Liver (tissue), 9 donors: Measurements from ENCODE around the gene RUBCN. TPM values are rescaled to one million over a fixed set of nuclear protein-coding genes. Genes with fewer than 3 reads are reported as not detected.

ENCODE experiments used
- DNase-seq: peaks from one replicate; pipeline ENCODE4 v3.0.0-alpha.2; 2017; ENCODE audit warnings: low spot score
- H3K27ac ChIP-seq, 2 donors: one replicate each; pipeline ENCODE4 v1.7.0; 2013; ENCODE audit warnings: inconsistent platforms in 2 of 2, low read length in 2 of 2, control low read depth in 1 of 2, low read depth in 1 of 2, mild to moderate bottlenecking in 1 of 2
- H3K27me3 ChIP-seq, 4 donors: one replicate each; pipeline versions ENCODE4 v1.6.1 to v1.7.0; 2013; ENCODE audit warnings: low read length in 3 of 4, inconsistent platforms in 1 of 4, mild to moderate bottlenecking in 1 of 4, moderate library complexity in 1 of 4; ENCODE audit not compliant: control insufficient read depth in 4 of 4, insufficient read depth in 4 of 4
- H3K36me3 ChIP-seq, 4 donors: one replicate each; pipeline versions ENCODE4 v1.6.1 to v1.7.0; 2013; ENCODE audit warnings: low read length in 3 of 4, mild to moderate bottlenecking in 3 of 4, low read depth in 1 of 4, moderate library complexity in 1 of 4; ENCODE audit not compliant: control insufficient read depth in 4 of 4, insufficient read depth in 3 of 4
- H3K4me1 ChIP-seq, 4 donors: one replicate each; pipeline versions ENCODE4 v1.6.1 to v1.7.0; 2013; ENCODE audit warnings: low read length in 3 of 4, mild to moderate bottlenecking in 3 of 4, moderate library complexity in 1 of 4; ENCODE audit not compliant: control insufficient read depth in 4 of 4, insufficient read depth in 4 of 4
- H3K4me3 ChIP-seq, 3 donors: one replicate each; pipeline versions ENCODE4 v1.6.1 to v1.7.0; 2013; ENCODE audit warnings: low read length in 3 of 3, control low read depth in 1 of 3, low read depth in 1 of 3, mild to moderate bottlenecking in 1 of 3
- H3K9ac ChIP-seq, 2 donors: one replicate each; pipeline ENCODE4 v1.7.0; 2013; ENCODE audit warnings: low read length in 2 of 2, mild to moderate bottlenecking in 2 of 2, moderate library complexity in 2 of 2, control low read depth in 1 of 2, low read depth in 1 of 2
- H3K9me3 ChIP-seq, 4 donors: one replicate each; pipeline versions ENCODE4 v1.6.1 to v1.7.0; 2013; ENCODE audit warnings: low read length in 3 of 4; ENCODE audit not compliant: control insufficient read depth in 4 of 4
- ATF3 ChIP-seq: IDR thresholded peaks from 2 replicates; pipeline ENCODE4 v1.6.1; 2016; ENCODE audit warnings: antibody characterized with exemption
- EGR1 ChIP-seq, 2 donors: IDR thresholded peaks; 2 replicates each; pipeline ENCODE4 v1.6.1; 2016 to 2018; ENCODE audit warnings: antibody characterized with exemption in 2 of 2, low read depth in 2 of 2
- FOXA1 ChIP-seq: IDR thresholded peaks from 2 replicates; pipeline ENCODE4 v1.6.1; 2016; ENCODE audit warnings: antibody characterized with exemption
- FOXA2 ChIP-seq: IDR thresholded peaks from 2 replicates; pipeline ENCODE4 v1.6.1; 2016; ENCODE audit warnings: antibody characterized with exemption
- GABPA ChIP-seq, 2 donors: IDR thresholded peaks in 1 of 2; conservative IDR thresholded peaks in 1 of 2; 2 replicates each; pipeline ENCODE4 v1.6.1; 2016; ENCODE audit warnings: antibody characterized with exemption in 2 of 2, mild to moderate bottlenecking in 1 of 2, moderate library complexity in 1 of 2
- HNF4A ChIP-seq, 2 donors: conservative IDR thresholded peaks; 2 replicates each; pipeline ENCODE4 v1.6.1; 2016; ENCODE audit warnings: antibody characterized with exemption in 2 of 2, mild to moderate bottlenecking in 2 of 2
- JUND ChIP-seq, 2 donors: IDR thresholded peaks; 2 replicates each; pipeline ENCODE4 v1.6.1; 2016; ENCODE audit warnings: antibody characterized with exemption in 2 of 2
- MAX ChIP-seq: IDR thresholded peaks from 2 replicates; pipeline ENCODE4 v1.6.1; 2016; ENCODE audit warnings: antibody characterized with exemption
- RAD21 ChIP-seq, 2 donors: IDR thresholded peaks; 2 replicates each; pipeline ENCODE4 v1.6.1; 2016; ENCODE audit warnings: antibody characterized with exemption in 2 of 2, mild to moderate bottlenecking in 2 of 2
- REST ChIP-seq: IDR thresholded peaks from 2 replicates; pipeline ENCODE4 v1.6.1; 2016; ENCODE audit warnings: antibody characterized with exemption, mild to moderate bottlenecking
- RXRA ChIP-seq, 2 donors: IDR thresholded peaks; 2 replicates each; pipeline ENCODE4 v1.6.1; 2017 to 2018; ENCODE audit warnings: antibody characterized with exemption in 2 of 2, mild to moderate bottlenecking in 1 of 2
- SP1 ChIP-seq: IDR thresholded peaks from 2 replicates; pipeline ENCODE4 v1.6.1; 2018; ENCODE audit warnings: antibody characterized with exemption, mild to moderate bottlenecking
- TAF1 ChIP-seq: conservative IDR thresholded peaks from 2 replicates; pipeline ENCODE4 v1.6.1; 2016; ENCODE audit warnings: antibody characterized with exemption, mild to moderate bottlenecking
- YY1 ChIP-seq: IDR thresholded peaks from 2 replicates; pipeline ENCODE4 v1.6.1; 2016; ENCODE audit warnings: antibody characterized with exemption, mild to moderate bottlenecking
- ZBTB33 ChIP-seq: IDR thresholded peaks from 2 replicates; pipeline ENCODE4 v1.6.1; 2016; ENCODE audit warnings: antibody characterized with exemption
- WGBS: extraction: QIAGEN DNeasy Blood & Tissue Kit; methylation state at CpG from one replicate; pipeline ENCODE4 v1.1.7; 2013; 5-methylcytosine and 5-hydroxymethylcytosine counted together
- polyA plus RNA-seq, 2 donors: library from polyadenylated mRNA; stranded (reverse) in 1 of 2; unstranded in 1 of 2; fragments of 200-250 nt in 1 of 2; fragments of >200 nt in 1 of 2; fragmentation: Nextera tagmentation in 1 of 2; extraction: Ambion mirVana in 1 of 2; gene quantifications; one replicate each; pipeline versions ENCODE4 v1.2.1 to v1.2.3, GENCODE V29; 2013 to 2015
- total RNA-seq, 2 donors: library from RNA; depleted of rRNA; stranded (reverse); fragments of >200 nt; gene quantifications; one replicate each; pipeline ENCODE4 v1.2.3, GENCODE V29; 2014
- donor health status: healthy.
- donor health status: healthy.
- donor health status: healthy.
- donor health status: healthy.
- donor health status: healthy.

Gene RUBCN
- total and polyA plus RNA-seq, 4 donors, result 4.1 to 7.0 (median 4.7) TPM

GRCh38 chr3:197784019-197784585, 47.4 kb upstream of the RUBCN start:
- Histone ChIP-seq H3K36me3 (peaks cover 6 to 21% (median 14%) of the 10 kb centered on the region in 4 donors), H3K27ac (no peak overlapping the region), H3K4me1 (no peaks in the 10 kb centered on the region), H3K9ac (no peak overlapping the region), H3K9me3 (no peaks in the 10 kb centered on the region), H3K4me3 (no peak overlapping the region), H3K27me3 (no peaks in the 10 kb centered on the region)
- no peak for DNase-seq
- TF ChIP-seq ZBTB33 (no peak), EGR1 (IDR thresholded peaks at IDR 0.05; ENCODE audit: low read depth in 2 of 2) (no peak), ATF3 (no peak), RAD21 (IDR thresholded peaks at IDR 0.05) (no peak), FOXA1 (no peak), HNF4A (conservative IDR thresholded peaks at IDR 0.05) (no peak), MAX (no peak), REST (no peak), RXRA (IDR thresholded peaks at IDR 0.05) (no peak), GABPA (IDR thresholded peaks at IDR 0.05 in 1 of 2, conservative IDR thresholded peaks at IDR 0.05 in 1 of 2) (no peak), YY1 (no peak)
- WGBS, result 95% methylated on average over 7 of the region's 7 CpGs

- 82% methylated on average over 4 of the region's 4 CpGs for WGBS
- H3K36me3 ChIP-seq, result peaks cover 10 to 38% (median 28%) of the 10 kb centered on the region in 4 donors
- TF ChIP-seq TAF1 (no peak), GABPA (IDR thresholded peaks at IDR 0.05 in 1 of 2, conservative IDR thresholded peaks at IDR 0.05 in 1 of 2) (no peak), RAD21 (IDR thresholded peaks at IDR 0.05) (no peak), ATF3 (no peak), EGR1 (IDR thresholded peaks at IDR 0.05; ENCODE audit: low read depth in 2 of 2) (no peak), RXRA (IDR thresholded peaks at IDR 0.05) (no peak), FOXA1 (no peak), HNF4A (conservative IDR thresholded peaks at IDR 0.05) (no peak), JUND (IDR thresholded peaks at IDR 0.05) (no peak), SP1 (no peak), REST (no peak), MAX (no peak), FOXA2 (no peak), YY1 (no peak), ZBTB33 (no peak)
Observed at GRCh38 chr3:197782230-197782629, 45.5 kb upstream of the RUBCN start.

More at GRCh38 chr3:197782230-197782629, 45.5 kb upstream of the RUBCN start:
- no peak overlapping the region for H3K9ac ChIP-seq
- H3K9me3 ChIP-seq, result no peaks in the 10 kb centered on the region
- no peak for DNase-seq
- no peaks in the 10 kb centered on the region for H3K27me3 ChIP-seq
- H3K4me3 ChIP-seq, result no peak overlapping the region
- H3K4me1 ChIP-seq, result no peaks in the 10 kb centered on the region
- H3K27ac ChIP-seq, result no peak overlapping the region
